HG03139 (cell line): Measurements from ENCODE around the gene FKBP11.

Experiments
- ATAC-seq: cut with Tn5 transposase; IDR thresholded peaks from one replicate; pipeline ENCODE4 v1.9.1; 2021; ENCODE audit not compliant: unreplicated experiment

FKBP11 gene

DNA sequence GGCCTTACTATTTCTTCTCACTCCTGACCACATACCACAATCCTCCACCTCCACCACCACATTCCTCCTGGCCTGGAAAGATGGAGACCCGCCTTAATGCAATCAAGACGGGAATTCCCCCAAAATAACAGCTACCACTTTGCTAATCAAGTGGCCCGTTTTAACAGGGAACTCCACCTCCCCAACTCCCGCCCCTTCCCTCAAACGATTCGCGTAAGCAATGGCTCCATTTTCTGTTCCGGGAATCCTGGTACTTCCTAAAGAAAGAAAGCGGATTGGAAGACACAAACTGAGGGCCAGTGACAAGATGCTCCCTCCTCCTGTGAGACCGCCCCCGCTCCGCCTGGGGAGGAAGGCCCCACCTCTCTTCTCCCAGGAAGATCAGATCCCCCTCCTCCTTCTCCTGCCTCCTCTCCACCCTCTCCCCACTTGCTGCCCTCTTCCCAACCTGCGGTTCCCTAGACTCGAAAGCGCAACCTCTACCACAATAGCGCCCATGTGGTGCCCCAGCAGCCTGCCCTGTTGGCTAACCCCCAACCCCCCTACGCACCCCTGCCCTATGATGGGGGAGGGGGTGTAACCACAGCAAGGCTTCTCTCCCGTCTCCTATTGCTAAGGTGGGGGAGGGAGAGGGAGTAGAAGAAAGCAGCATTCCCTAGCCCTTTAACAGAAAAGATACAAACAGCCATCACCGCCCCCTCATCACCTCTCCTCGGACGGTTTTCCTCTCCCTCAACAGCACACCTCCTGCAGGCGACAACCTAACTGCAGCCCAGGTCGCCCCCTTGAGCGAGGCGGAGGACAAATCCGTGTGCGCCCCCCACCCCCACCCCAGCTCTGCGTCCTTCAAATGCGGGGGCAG, 31.2 kb upstream of the FKBP11 start:
- no peak for ATAC-seq

DNA sequence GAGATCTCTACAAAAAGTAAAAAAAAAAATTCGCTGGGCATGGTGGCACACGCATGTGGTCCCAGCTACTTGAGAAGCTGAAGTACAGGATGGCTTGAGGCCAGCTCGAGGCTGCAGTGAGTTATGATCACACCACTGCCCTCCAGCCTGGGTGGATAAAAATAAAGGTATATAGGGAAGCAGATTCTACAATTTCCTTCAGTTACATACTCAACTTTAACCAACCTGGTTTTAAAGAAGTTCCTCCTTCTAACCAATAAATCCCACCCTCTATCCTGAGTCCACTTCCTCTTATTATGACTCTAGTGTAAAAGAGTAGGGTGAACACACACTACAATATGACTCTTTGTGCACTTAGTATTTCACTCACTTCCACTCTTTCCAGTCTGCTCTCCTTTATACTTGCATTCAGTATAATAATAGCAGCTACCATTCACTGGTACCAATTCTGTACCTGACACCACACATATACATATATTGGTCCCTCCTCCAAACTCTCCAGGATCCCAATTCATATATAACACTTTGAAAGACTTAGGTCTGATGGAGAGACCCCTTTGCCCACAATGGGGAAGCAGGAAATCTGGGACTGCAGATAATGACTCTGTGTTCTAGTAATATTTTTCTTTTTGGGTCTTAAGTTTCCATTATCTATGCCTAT, 29.7 kb upstream of the FKBP11 start:
- no peak for ATAC-seq

DNA sequence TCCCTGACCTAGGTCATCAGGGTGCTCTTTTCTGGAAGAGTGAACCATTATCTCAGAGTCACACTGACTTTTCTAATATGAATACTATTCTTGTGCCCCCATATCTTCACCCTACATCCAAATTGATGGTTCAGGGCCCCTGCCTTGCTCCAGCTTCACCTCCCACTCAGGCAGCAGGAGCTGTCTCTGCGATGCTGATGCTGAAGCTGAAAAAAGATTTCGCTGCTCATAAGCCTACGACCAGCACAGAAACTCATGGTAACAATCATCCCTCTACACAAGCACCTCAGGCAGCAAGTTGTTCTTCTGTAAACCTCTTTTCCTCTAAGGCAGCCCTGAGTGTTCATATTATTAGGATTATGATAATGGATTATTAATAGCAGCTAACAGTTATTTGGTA, 28.8 kb upstream of the FKBP11 start:
- ATAC-seq, result no peak

DNA sequence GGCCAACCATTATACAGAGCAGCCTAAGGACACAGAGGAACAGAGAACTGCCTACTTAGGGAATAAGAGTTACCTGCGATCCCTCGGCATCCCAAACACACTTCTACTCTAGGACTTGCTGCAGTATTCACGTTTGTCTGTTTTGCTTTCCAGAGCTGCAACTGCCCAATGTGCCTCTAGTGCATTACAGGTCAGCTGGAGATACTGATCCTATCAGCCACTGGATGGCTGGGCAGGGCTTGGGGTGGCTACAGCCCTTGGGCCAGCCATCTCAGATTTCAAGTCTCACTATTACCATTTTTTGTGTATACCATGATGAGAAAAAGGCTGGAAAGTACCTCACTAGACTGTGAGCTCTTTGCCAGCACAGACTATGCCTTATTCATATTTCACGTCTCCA, 27.4 kb upstream of the FKBP11 start:
- ATAC-seq, result no peak

DNA sequence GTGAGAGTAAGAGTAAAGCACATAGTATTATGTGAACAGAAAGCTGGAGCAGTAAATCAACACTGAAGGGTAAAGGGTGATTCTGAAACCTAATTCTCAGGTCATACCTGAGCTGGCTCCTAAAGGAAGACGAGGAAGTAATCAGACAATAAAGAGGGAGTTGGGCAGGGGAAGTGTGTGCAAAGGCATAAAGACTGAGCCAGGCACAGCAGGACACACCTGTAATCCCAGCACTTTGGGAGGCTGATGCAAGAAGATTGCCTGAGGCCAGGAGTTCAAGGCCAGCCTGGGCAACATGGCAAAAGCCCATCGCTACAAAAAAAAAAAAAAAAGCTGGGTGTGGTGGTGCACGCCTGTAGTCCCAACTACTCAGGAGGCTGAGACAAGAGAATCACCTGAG, 22.4 kb upstream of the FKBP11 start:
- ATAC-seq, result no peak

DNA sequence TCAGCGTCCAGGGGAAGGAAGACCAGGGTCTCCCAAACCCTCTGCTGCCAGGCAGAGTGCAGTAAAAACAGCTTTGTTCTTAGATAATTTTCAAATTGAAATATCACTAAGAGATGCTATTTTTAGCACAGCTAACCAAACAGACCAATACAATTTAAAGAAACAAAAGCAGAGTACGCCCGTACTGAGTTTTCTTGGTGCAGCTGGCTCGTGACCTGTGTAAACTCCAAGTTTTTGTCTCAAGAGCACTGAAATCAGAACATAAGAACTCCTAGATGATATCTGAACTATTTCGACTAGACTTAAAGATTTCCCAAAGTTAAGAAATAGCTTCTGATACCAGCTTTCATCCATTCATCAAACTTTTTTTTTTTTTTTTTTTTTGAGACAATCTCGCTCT, 21.7 kb upstream of the FKBP11 start:
- no peak for ATAC-seq

DNA sequence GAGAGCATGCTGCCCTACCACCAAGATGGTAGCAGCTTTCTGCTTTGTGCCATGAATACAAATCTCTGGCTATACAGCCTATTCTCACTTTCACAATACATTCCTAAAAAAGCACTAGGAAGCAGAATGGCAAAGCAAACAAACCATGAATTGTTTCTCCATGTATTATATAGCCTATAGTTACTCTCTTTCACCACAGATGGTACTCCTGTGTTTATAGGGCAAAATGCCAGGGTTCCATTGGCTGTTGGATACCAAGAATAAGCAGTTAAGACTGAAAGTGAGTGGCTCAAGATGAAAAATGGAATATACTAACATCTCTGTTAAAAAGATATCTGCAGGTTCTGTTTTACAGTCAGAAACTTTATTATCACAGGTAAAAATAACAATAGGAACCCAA, 20.9 kb upstream of the FKBP11 start:
- no peak for ATAC-seq

DNA sequence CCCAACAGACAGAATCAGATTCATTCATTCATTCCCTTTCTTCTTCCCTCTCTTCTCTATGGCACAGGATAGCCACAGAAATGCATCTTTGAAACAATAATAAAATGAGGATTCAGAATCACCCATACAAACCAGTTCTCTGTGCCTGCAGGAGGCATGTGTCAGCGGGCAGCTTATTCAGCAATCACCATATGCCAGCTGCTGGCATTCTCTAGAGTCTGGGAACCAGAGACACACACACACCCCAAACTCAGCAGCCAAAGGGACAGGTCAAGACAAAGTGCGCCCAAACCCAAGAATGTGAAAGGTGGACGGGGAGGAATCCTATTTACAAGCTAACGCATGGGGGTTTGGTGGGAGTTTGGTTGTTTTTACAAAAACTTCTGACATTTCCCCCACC, 17.9 kb upstream of the FKBP11 start:
- ATAC-seq, result no peak

DNA sequence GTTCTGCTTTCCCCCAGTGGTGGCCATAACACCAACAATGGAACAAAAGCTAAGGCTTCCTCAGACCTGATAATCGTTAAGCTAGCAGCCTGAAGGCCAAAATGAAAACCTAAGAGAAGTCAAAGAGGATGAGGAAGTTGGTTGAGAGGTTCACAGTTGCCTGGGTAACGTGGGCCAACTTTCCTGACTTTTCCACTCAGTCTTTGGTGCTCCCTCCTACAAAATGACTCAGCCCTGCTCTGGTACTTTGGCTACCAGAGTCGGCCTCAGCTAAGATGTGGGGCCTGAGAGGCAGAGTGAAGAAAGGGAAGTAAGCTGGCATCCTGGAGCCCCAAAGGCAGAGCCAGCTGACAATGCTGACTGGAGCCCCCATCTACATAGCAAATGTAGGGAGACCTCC, 14.9 kb upstream of the FKBP11 start:
- ATAC-seq, result no peak

DNA sequence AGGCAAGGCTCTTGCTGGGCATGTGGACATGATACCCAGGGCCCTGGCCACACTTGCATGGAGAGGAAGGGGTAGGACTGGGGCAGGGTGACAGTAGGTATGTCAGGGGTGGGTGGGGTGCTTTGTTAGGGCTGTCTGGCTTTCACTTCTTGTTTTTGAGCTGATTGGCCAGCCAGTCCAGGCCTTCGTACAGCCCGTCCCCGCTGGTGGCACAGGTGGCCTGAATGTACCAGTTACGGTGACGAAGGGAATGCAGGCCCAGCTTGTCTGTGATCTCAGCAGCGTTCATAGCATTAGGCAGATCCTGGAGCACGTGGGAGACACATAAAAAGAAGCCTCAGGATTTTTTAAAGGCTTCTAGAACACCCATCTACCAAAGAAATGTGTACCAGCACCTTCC, 13.5 kb upstream of the FKBP11 start:
- ATAC-seq, result no peak

DNA sequence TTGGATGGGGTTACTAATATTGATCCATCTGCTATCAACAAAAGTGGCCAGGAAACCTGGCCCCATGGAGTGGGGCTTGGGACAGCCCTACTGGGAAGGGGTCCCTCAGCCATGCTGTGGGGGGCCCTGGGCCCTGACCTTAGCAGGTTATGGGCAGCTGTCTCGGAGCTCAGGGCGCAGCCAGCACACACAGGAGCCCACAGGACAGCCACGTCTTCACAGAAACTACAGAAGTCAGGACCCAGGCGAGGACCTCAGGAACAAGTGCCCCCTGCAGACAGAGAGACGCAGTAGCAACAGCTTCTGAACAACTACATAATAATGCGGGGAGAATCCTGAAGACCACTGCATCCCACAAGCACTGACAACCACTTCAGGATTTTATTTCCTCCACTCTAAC, 11.9 kb upstream of the FKBP11 start:
- no peak for ATAC-seq

DNA sequence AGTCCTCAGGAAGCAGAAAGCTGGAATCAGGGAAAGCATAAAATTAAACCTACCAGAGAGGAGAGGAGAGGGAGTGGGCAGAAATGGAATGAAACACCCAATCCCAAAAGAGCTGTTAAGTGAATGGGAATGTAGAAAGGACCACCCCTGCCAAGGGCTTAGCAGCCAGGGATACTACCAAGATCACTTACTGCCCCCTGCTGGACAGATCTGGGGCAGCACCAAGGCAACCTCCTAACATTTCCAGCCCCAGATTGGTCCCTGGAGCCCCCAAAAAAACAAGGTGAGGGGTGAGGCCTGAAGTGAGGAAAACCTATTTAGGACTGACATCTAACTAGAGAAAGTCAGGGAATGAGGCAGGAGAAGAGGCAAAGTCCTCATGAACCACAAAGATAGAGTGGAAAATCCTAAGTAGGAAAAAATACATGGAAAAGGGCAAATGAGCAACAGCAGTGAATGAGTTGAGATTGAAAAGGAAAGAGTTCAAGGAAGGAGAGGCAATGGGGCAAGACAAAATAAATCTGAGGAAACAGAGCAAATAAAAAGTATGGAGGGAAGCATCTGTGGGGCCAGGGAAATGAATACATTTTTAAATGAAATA, 11.2 kb upstream of the FKBP11 start:
- no peak for ATAC-seq

DNA sequence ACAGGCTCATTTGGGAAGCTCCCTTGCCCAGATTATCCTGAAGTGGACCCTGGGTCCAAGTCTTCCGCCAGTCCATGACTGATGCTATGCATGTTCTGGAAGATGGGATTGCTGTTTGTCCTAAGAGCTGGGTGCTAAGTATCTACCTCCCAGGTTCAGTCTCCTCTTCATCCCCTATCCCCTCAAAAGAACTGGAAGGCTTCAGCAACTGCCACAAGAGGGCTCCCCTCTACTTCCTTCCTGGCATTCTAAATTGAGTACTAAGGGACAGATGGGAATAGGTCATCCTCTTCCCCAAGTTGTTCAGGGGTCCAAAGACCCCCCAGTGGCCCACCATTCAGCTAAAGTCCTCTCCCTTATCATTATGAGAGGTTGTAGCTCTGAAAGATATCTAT, 9.0 kb upstream of the FKBP11 start:
- no peak for ATAC-seq

DNA sequence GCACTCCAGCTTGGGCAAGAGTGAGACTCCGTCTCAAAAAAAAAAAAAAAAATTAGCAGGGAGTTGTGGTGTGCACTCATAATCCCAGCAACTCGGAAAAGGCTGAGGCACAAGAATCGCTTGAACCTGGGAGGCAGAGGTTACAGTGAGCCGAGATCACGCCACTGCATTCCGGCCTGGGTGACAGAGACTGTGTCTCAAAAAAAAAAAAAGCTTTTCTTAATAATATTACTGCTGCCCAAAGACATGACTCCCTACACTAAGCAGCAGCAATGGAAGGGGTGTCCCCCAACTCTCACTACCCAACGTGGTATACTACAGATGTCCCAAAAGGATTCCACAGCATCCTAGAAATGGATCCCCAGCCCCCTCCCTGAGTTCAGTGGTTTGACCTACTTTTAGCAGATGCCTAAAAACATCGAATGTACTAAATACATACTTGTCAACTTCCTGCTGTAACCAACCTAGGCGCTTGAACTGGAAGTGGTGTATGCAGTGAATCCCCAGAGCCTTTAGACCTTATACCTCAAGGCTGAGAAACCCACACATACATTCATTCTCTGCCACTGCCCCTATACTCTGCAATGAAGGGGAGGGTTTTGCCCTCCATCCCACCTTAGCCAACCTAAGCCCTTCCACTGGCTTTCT, 8.5 kb upstream of the FKBP11 start:
- ATAC-seq, result no peak

DNA sequence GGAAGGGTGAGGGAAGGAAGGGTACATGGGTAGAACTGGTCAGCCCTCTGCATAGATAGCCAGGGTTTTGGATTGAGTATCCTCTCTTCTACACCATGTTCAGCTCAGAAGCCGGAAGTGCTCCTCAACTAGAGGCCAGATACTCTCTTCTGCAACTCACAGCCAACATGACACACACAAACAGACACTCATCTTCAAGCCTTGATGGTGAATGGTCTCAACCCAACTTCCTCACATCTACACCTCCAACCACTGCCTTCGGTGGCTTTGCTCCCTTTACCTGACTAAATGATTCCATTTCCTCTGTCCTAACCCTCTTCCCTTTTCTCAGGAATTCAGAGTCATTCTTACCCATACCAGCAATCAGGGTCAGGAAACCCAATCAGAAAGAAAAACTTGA, 7.6 kb upstream of the FKBP11 start:
- ATAC-seq, result no peak

DNA sequence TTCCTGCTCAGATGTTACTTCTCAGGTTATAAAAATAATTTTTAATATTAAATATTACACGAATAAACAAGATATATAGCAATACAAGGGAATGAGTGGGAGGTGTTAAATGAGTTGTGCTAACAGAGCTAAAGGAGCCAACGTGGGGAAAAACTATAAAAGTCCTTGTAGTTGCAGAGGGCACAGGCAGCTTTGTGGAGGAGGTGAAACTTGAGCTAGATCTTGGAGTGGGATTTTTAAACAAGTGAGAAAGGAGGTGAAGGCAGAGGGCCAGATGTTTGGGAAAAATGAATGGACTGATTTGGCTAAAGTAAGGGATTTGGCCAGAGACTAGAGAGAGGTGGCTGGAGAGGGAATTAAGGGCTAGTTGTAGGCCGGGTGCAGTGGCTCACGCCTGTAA, 5.2 kb upstream of the FKBP11 start:
- ATAC-seq, result no peak

DNA sequence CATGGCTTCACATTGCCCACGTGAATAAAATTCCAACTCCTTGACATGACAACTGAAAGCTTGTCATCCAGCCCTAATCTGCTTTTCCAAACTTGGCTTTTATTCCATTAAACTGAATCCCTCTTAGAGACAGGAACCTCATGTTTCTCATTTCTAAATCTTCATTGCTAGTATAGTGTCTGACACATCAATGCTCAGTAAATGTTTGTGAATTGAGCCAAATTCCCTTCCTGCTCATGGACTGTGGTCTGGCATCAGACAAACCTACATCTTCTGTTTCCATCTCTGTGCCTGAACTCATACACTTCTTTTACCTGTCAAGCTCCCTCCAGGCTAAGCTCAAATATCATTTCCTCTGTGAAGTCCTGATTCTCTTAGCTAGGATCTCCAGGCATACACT, 4.3 kb upstream of the FKBP11 start:
- ATAC-seq, result no peak

DNA sequence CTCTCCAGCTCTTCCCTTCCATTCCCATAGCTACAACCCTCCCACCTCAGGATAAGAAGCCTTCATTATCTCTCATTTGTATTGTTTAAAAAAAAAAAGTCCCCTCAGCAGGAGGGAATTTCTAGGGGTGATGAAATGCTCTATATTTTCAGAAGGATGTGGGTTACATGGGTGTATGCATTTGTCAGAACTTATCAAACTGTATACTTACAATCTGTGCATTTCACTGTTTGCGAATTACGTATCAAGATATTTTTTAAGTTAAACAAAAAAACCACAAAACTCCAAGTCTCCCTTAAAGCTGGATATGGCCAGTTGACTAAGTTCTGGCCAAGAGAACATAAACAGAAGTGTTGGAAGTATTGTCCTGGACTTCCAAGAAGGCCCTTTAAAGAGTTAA, 2.0 kb upstream of the FKBP11 start:
- ATAC-seq, result no peak

DNA sequence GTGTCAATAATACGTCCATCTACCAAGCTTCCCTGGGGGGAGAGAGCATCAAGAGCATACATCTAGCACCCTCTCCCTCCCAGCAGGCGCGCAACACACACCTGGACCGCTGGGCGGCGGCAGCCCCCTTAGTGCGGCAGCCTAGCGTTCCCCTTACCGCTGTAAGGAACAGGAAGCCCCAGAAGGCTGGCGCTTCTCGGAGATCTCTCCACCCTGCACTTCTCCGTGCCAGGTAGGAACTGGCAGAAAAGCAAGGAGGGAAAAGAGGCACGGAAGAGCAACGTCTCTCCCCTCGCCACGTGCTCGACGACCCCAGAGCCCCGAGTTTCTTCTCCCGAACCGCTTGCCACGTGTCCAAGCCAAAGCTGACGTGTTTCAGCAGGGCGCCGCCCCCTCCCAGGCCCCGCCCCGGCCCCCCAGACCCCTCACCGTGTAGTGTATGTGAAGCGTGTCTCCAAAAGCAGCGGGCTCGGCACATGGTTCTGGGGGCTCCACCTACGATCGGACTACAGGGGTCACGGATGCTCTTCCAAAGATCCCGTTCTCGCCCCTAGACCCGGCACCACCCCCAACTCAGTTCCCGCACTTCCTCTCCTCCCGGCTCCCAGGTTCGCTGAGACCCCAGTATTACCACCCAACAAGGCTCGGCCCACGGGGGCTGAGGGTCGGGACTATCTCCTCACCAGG, 532 bp downstream of the FKBP11 start:
- peak; percentile 74 for ATAC-seq

DNA sequence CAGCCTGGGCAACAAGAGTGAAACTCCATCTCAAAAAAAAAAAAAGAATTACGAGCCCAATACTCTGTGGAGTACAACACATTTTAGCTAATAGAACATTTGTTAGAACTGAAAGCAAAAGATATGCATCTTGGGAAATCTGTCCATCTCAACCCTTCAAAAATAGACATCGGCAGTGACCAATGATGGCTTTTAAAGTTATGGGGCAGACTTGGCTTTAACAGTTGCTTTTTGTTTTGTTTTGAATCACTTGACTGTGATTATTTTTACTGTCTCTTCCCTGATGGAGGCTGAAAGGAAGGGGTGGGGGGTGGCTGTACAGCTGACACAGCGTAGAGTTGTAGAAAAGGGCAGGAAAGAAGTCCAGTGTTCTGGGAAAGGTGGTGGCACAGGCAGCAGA, 2.2 kb downstream of the FKBP11 start:
- no peak for ATAC-seq

DNA sequence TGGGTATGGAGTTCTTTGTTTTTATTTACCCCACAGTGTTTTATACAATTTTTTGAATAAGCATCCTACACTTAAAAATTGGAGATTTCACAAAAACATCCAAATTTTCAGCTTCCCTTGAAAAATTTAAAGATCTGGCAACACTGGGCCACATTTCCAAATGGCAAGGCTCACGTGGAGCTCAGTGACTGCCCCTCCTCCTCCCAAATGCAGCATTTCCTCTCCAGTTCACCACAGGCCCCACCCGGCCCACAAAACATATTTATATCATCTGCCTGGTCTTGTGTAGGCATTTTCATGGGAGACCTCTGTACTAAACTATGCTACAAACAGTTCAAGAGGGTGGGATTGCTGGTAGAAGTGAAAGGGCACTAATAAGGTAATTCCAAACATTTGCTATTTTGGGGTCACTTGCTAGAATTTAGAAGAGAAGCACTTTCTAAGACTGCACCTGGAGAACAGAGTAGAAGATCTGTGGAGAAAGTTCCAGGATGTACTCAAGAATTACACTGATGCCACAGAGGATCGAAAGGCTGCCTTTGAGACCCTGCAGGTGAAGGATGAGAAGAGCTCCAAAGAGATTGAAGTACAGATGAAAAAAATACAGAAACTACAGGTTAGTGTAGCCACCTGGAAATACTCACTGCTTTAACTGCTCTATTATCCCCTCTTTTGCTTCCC, 7.3 kb downstream of the FKBP11 start:
- ATAC-seq, result no peak
